ENCODE results near the gene TMEM52.
"Not testable (repeated sequence)": the region's sequence is repeated elsewhere in the genome, so short reads cannot be mapped to it uniquely, and the experiment has no call there.

TMEM52 gene

GRCh38 chr1:1945782-1946393, 26.8 kb upstream of the TMEM52 start:
- DNase-seq = no peak

- no peak for DNase-seq
These were observed 24.9 kb upstream of the TMEM52 start for GRCh38 chr1:1943834-1944570.

GRCh38 chr1:1942753-1943656, 23.9 kb upstream of the TMEM52 start:
- no peak for DNase-seq

GRCh38 chr1:1941868-1942752, 23.0 kb upstream of the TMEM52 start:
- no peak for DNase-seq

- no peak for DNase-seq
These were observed 22.2 kb upstream of the TMEM52 start for GRCh38 chr1:1941211-1941841.

GRCh38 chr1:1940123-1940425, 21.0 kb upstream of the TMEM52 start:
- no peak for DNase-seq

- DNase-seq = no peak
These were observed 20.4 kb upstream of the TMEM52 start for GRCh38 chr1:1939296-1940122.

- DNase-seq = no peak
These were observed 19.7 kb upstream of the TMEM52 start for GRCh38 chr1:1938613-1939295.

GRCh38 chr1:1938276-1938573, 19.1 kb upstream of the TMEM52 start:
- DNase-seq = no peak

- DNase-seq = no peak
These were observed 18.6 kb upstream of the TMEM52 start for GRCh38 chr1:1937549-1938275.

GRCh38 chr1:1937061-1937460, 18.0 kb upstream of the TMEM52 start:
- no peak for DNase-seq

- not testable (repeated sequence) for DNase-seq
These were observed 15.8 kb upstream of the TMEM52 start for GRCh38 chr1:1934848-1935247.

GRCh38 chr1:1929639-1930545, 10.8 kb upstream of the TMEM52 start:
- no peak for DNase-seq

- no peak for DNase-seq
These were observed 10.1 kb upstream of the TMEM52 start for GRCh38 chr1:1929102-1929638.

- DNase-seq = no peak
These were observed 9.4 kb upstream of the TMEM52 start for GRCh38 chr1:1928231-1929101.

- no peak for DNase-seq
These were observed 8.7 kb upstream of the TMEM52 start for GRCh38 chr1:1927751-1928150.

- DNase-seq = no peak
These were observed 8.0 kb upstream of the TMEM52 start for GRCh38 chr1:1926886-1927660.
